Vagina (tissue), 2 donors: ENCODE data around the gene MAL. TPM values are rescaled to one million over a fixed set of nuclear protein-coding genes. Genes with fewer than 3 reads are reported as not detected.

Experiments used
- DNase-seq, 2 donors: peaks; one replicate each; pipeline ENCODE4 v3.0.0-alpha.2; 2017; ENCODE audit errors: extremely low spot score in 2 of 2
- H3K27ac ChIP-seq: fragments of 200-600 bp; sonication (generic); one replicate; pipeline ENCODE4 v1.5.1; 2019
- H3K27me3 ChIP-seq: fragments of 200-600 bp; sonication (generic); one replicate; pipeline ENCODE4 v1.5.1; 2019
- H3K36me3 ChIP-seq, 2 donors: fragments of 200-600 bp; sonication (generic); one replicate each; pipeline ENCODE4 v1.5.1; 2017 to 2019
- H3K4me1 ChIP-seq: fragments of 200-600 bp; sonication (generic); one replicate; pipeline ENCODE4 v1.5.1; 2019
- H3K4me3 ChIP-seq, 2 donors: fragments of 200-600 bp; sonication (generic); 1 replicate in 1 of 2; 2 replicates in 1 of 2; pipeline ENCODE4 v1.5.1; 2016 to 2019
- H3K9me3 ChIP-seq: fragments of 200-600 bp; sonication (generic); one replicate; pipeline ENCODE4 v1.5.1; 2019
- POLR2A ChIP-seq, 2 donors: fragments of 450-650 bp; IDR thresholded peaks; one replicate each; pipeline ENCODE4 v1.6.1; 2017; ENCODE audit warnings: antibody characterized with exemption in 2 of 2, mild to moderate bottlenecking in 2 of 2, moderate library complexity in 2 of 2
- POLR2AphosphoS5 ChIP-seq, 2 donors: sonication (generic); formaldehyde crosslinking; IDR thresholded peaks; one replicate each; pipeline ENCODE4 v1.9.0; 2017; ENCODE audit warnings: antibody characterized with exemption in 2 of 2, mild to moderate bottlenecking in 2 of 2, low read depth in 1 of 2; ENCODE audit not compliant: insufficient read depth in 1 of 2
- intact Hi-C: fragments of 100-400 bp; cut with DNase I; formaldehyde crosslinking; loops from one replicate; pipeline ENCODE4 v1.15.1; 2023
- total RNA-seq: library from RNA; depleted of rRNA; stranded (reverse); fragments of >200 nt; gene quantifications from one replicate; pipeline ENCODE4 v1.2.3, GENCODE V29; 2016
- TF ChIP-seq, protein P1 (sequence below), 3 experiments: fragments of 450-650 bp in 2 of 3; fragments of 200-600 bp in 1 of 3; sonication (generic) in 1 of 3; IDR thresholded peaks; one replicate each; pipeline ENCODE4 v1.5.1; 2017 to 2019; ENCODE audit warnings: antibody characterized with exemption in 3 of 3, mild to moderate bottlenecking in 2 of 3, moderate library complexity in 2 of 3

Gene MAL
- total RNA-seq, 1 donor from 2014 or later = 71.0 TPM

- no peak overlapping the region for H3K4me3 ChIP-seq
- H3K36me3 ChIP-seq = no peaks in the 10 kb centered on the region
- TF ChIP-seq POLR2AphosphoS5 (IDR thresholded peaks at IDR 0.05; ENCODE audit: insufficient read depth in 1 of 2, low read depth in 1 of 2) (no peak), POLR2A (IDR thresholded peaks at IDR 0.05) (no peak)
- TF ChIP-seq, protein P1, sequence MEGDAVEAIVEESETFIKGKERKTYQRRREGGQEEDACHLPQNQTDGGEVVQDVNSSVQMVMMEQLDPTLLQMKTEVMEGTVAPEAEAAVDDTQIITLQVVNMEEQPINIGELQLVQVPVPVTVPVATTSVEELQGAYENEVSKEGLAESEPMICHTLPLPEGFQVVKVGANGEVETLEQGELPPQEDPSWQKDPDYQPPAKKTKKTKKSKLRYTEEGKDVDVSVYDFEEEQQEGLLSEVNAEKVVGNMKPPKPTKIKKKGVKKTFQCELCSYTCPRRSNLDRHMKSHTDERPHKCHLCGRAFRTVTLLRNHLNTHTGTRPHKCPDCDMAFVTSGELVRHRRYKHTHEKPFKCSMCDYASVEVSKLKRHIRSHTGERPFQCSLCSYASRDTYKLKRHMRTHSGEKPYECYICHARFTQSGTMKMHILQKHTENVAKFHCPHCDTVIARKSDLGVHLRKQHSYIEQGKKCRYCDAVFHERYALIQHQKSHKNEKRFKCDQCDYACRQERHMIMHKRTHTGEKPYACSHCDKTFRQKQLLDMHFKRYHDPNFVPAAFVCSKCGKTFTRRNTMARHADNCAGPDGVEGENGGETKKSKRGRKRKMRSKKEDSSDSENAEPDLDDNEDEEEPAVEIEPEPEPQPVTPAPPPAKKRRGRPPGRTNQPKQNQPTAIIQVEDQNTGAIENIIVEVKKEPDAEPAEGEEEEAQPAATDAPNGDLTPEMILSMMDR (IDR thresholded peaks at IDR 0.05) = no peak
- H3K4me1 ChIP-seq = no peaks in the 10 kb centered on the region
- H3K27me3 ChIP-seq = no peaks in the 10 kb centered on the region
- H3K27ac ChIP-seq = no peak overlapping the region
- intact Hi-C loops = no loop called here
- no peak for DNase-seq
- no peaks in the 10 kb centered on the region for H3K9me3 ChIP-seq
Observed at GRCh38 chr2:95009412-95009811, 16.1 kb upstream of the MAL start.

DNA sequence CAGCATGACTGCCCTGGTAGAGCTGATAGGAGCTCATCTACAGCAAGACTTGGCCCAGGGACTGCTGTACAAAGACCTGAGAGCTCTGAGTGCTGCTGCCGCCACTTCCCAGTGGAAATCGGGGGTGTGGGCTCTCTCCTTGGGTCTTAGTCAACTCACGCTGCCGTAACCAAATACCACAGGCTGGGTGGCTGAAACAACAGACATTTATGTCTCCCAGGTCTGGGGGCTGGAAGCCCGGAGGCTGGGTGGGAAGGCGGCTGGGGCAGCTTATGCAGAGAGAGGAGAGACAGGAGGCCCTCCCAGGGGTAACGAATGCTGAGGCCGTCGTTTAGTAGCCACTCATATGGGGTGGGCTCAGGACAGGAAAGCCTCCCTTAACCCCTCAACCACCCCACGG lies 15.4 kb upstream of the MAL start:
- no peak for DNase-seq
- Histone ChIP-seq H3K4me3 (no peak overlapping the region), H3K9me3 (no peaks in the 10 kb centered on the region), H3K27ac (no peak overlapping the region), H3K36me3 (no peaks in the 10 kb centered on the region), H3K27me3 (no peaks in the 10 kb centered on the region), H3K4me1 (no peaks in the 10 kb centered on the region)
- intact Hi-C loops = no loop called here
- no peak for TF ChIP-seq POLR2AphosphoS5 (IDR thresholded peaks at IDR 0.05; ENCODE audit: insufficient read depth in 1 of 2, low read depth in 1 of 2)
- TF ChIP-seq, protein P1 (IDR thresholded peaks at IDR 0.05) = no peak
- no peak for TF ChIP-seq POLR2A (IDR thresholded peaks at IDR 0.05)

GRCh38 chr2:95010718-95011117 lies 14.8 kb upstream of the MAL start:
- H3K27ac ChIP-seq = no peak overlapping the region
- H3K27me3 ChIP-seq = no peaks in the 10 kb centered on the region
- H3K4me3 ChIP-seq = no peak overlapping the region
- TF ChIP-seq POLR2AphosphoS5 (IDR thresholded peaks at IDR 0.05; ENCODE audit: insufficient read depth in 1 of 2, low read depth in 1 of 2) = no peak
- TF ChIP-seq, protein P1 (IDR thresholded peaks at IDR 0.05) = no peak
- TF ChIP-seq POLR2A (IDR thresholded peaks at IDR 0.05) = no peak
- H3K36me3 ChIP-seq = no peaks in the 10 kb centered on the region
- no peaks in the 10 kb centered on the region for H3K4me1 ChIP-seq
- no peak for DNase-seq
- intact Hi-C loops = no loop called here
- H3K9me3 ChIP-seq = no peaks in the 10 kb centered on the region

GRCh38 chr2:95012881-95013550 lies 12.5 kb upstream of the MAL start:
- intact Hi-C loops = no loop called here
- Histone ChIP-seq H3K27me3 (no peaks in the 10 kb centered on the region), H3K4me3 (no peak overlapping the region), H3K27ac (no peak overlapping the region), H3K36me3 (no peaks in the 10 kb centered on the region), H3K9me3 (no peaks in the 10 kb centered on the region), H3K4me1 (no peaks in the 10 kb centered on the region)
- DNase-seq = no peak
- TF ChIP-seq, protein P1 (IDR thresholded peaks at IDR 0.05) = no peak
- TF ChIP-seq POLR2A (IDR thresholded peaks at IDR 0.05) (no peak), POLR2AphosphoS5 (IDR thresholded peaks at IDR 0.05; ENCODE audit: insufficient read depth in 1 of 2, low read depth in 1 of 2) (no peak)

- Histone ChIP-seq H3K27ac (no peak overlapping the region), H3K4me1 (no peaks in the 10 kb centered on the region), H3K9me3 (no peaks in the 10 kb centered on the region), H3K27me3 (no peaks in the 10 kb centered on the region), H3K36me3 (no peaks in the 10 kb centered on the region), H3K4me3 (no peak overlapping the region)
- intact Hi-C loops = no loop called here
- no peak for TF ChIP-seq POLR2A (IDR thresholded peaks at IDR 0.05)
- no peak for TF ChIP-seq POLR2AphosphoS5 (IDR thresholded peaks at IDR 0.05; ENCODE audit: insufficient read depth in 1 of 2, low read depth in 1 of 2)
- TF ChIP-seq, protein P1 (IDR thresholded peaks at IDR 0.05) = no peak
- DNase-seq = no peak
Observed at GRCh38 chr2:95013726-95014125, 11.8 kb upstream of the MAL start.
